ENCODE data around the gene UHRF1. TPM values are rescaled to one million over a fixed set of nuclear protein-coding genes. Genes with fewer than 3 reads are reported as not detected.

Gene UHRF1
- total and polyA plus RNA-seq, 2 of the 13 experiments (the other 11 are each of a cell fraction or from before 2014, with no cell fraction given): 6.8 to 78.4 TPM

DNA sequence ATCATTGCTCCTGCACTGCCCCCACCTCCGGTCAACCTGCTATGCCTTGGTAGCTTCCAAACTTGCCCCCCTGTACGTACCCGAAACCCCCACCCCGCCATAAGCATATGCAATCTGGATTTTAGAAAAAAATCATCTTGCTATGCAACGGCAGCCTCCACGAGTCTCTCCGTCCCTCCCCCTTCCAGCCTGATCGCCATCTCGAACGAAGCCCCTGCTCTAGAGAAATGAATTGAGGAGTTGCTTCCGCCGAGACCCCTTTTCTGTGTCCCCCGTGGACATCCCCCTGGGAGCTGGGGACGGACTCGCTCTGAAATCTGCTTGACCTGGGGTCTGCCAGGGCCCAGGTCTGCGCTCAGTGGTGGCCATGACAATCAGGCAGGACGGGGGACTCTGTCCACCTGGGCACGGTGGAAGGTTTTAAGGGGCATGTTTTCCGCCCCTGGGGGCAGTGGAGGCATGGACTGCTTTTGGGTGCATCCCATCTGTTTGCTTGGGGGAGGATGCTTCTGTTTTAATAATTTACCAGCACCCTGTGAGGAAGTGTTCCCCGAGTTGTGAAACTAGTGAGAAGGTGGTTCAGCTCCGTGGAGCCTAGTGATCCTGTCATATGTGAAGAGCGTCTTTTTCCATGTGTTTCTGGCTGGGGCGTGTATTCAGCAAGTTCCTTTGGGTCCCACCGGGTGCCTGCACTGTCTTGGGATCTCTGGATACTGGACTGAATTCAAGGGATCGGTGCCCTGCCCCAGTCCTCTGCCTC lies 60.7 kb downstream of the UHRF1 start (continued):
- TF ChIP-seq JUND (CRISPR knock-in tag; IDR thresholded peaks at IDR 0.05) (no peak), PHF20 (CRISPR knock-in tag; IDR thresholded peaks at IDR 0.05) (no peak), SYNCRIP (IDR thresholded peaks at IDR 0.05; ENCODE audit: insufficient read depth, low read depth, low read length) (no peak), CBX5 (CRISPR knock-in tag; IDR thresholded peaks at IDR 0.05; ENCODE audit: borderline replicate concordance) (no peak), ZNF614 (CRISPR knock-in tag; IDR thresholded peaks at IDR 0.05; ENCODE audit: borderline replicate concordance) (no peak), SAP130 (CRISPR knock-in tag; IDR thresholded peaks at IDR 0.05; ENCODE audit: low read depth) (peak; percentile 27; the same call in 1 of the 2 replicates), TGIF2 (CRISPR knock-in tag; IDR thresholded peaks at IDR 0.05) (no peak), MTA1 (CRISPR knock-in tag; IDR thresholded peaks at IDR 0.05; ENCODE audit: borderline replicate concordance) (no peak), ZBTB20 (CRISPR knock-in tag; IDR thresholded peaks at IDR 0.05; ENCODE audit: borderline replicate concordance, low read depth) (no peak), PCBP1 (IDR thresholded peaks at IDR 0.05; ENCODE audit: borderline replicate concordance, low read depth, low read length) (no peak), MLX (CRISPR knock-in tag; IDR thresholded peaks at IDR 0.05) (no peak), CC2D1A (CRISPR knock-in tag; IDR thresholded peaks at IDR 0.05) (no peak), CEBPB (IDR thresholded peaks at IDR 0.05; ENCODE audit: borderline replicate concordance, low read depth, low read length) (no peak), PLSCR1 (CRISPR knock-in tag; IDR thresholded peaks at IDR 0.05; ENCODE audit: borderline replicate concordance) (no peak), PHF8 (CRISPR knock-in tag; IDR thresholded peaks at IDR 0.05) (peak; percentile 41; the same call in 1 of the 2 replicates), ZFAT (CRISPR knock-in tag; conservative IDR thresholded peaks at IDR 0.05) (no peak), ZNF709 (CRISPR knock-in tag; IDR thresholded peaks at IDR 0.05) (no peak), ZNF558 (CRISPR knock-in tag; IDR thresholded peaks at IDR 0.05; ENCODE audit: borderline replicate concordance) (no peak), NFRKB (IDR thresholded peaks at IDR 0.05) (no peak), RXRA (CRISPR knock-in tag; IDR thresholded peaks at IDR 0.05) (no peak), ZNF619 (CRISPR knock-in tag; IDR thresholded peaks at IDR 0.05) (no peak; the same call in 1 of the 2 replicates), ZNF441 (CRISPR knock-in tag; IDR thresholded peaks at IDR 0.05; ENCODE audit: borderline replicate concordance) (no peak)
- TF ChIP-seq, protein P1, sequence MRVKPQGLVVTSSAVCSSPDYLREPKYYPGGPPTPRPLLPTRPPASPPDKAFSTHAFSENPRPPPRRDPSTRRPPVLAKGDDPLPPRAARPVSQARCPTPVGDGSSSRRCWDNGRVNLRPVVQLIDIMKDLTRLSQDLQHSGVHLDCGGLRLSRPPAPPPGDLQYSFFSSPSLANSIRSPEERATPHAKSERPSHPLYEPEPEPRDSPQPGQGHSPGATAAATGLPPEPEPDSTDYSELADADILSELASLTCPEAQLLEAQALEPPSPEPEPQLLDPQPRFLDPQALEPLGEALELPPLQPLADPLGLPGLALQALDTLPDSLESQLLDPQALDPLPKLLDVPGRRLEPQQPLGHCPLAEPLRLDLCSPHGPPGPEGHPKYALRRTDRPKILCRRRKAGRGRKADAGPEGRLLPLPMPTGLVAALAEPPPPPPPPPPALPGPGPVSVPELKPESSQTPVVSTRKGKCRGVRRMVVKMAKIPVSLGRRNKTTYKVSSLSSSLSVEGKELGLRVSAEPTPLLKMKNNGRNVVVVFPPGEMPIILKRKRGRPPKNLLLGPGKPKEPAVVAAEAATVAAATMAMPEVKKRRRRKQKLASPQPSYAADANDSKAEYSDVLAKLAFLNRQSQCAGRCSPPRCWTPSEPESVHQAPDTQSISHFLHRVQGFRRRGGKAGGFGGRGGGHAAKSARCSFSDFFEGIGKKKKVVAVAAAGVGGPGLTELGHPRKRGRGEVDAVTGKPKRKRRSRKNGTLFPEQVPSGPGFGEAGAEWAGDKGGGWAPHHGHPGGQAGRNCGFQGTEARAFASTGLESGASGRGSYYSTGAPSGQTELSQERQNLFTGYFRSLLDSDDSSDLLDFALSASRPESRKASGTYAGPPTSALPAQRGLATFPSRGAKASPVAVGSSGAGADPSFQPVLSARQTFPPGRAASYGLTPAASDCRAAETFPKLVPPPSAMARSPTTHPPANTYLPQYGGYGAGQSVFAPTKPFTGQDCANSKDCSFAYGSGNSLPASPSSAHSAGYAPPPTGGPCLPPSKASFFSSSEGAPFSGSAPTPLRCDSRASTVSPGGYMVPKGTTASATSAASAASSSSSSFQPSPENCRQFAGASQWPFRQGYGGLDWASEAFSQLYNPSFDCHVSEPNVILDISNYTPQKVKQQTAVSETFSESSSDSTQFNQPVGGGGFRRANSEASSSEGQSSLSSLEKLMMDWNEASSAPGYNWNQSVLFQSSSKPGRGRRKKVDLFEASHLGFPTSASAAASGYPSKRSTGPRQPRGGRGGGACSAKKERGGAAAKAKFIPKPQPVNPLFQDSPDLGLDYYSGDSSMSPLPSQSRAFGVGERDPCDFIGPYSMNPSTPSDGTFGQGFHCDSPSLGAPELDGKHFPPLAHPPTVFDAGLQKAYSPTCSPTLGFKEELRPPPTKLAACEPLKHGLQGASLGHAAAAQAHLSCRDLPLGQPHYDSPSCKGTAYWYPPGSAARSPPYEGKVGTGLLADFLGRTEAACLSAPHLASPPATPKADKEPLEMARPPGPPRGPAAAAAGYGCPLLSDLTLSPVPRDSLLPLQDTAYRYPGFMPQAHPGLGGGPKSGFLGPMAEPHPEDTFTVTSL (CRISPR knock-in tag; IDR thresholded peaks at IDR 0.05; ENCODE audit: borderline replicate concordance): no peak
